Activated CD8-positive, alpha-beta memory T cell treated with anti-CD3 and anti-CD28 coated beads, Interleukin-2, amount 50 U/mL, for 24 hours (primary cell): ENCODE results near the gene PUM1.
"Not testable (repeated sequence)": the region's sequence is repeated elsewhere in the genome, so short reads cannot be mapped to it uniquely, and the experiment has no call there.

Experiments used
- DNase-seq: peaks from one replicate; pipeline ENCODE4 v3.0.0-alpha.2; 2020; ENCODE audit errors: extremely low read depth

The PUM1 gene

GRCh38 chr1:30965924-30966599, 99.5 kb downstream of the PUM1 start:
- no peak for DNase-seq

GRCh38 chr1:30964706-30965105, 100.8 kb downstream of the PUM1 start:
- DNase-seq = no peak

GRCh38 chr1:30962609-30963508, 102.7 kb downstream of the PUM1 start:
- DNase-seq = no peak

- no peak for DNase-seq
Observed at GRCh38 chr1:30957560-30958222, 107.8 kb downstream of the PUM1 start.

GRCh38 chr1:30955448-30956015, 110.0 kb downstream of the PUM1 start:
- no peak for DNase-seq

GRCh38 chr1:30953685-30954084, 111.8 kb downstream of the PUM1 start:
- no peak for DNase-seq

GRCh38 chr1:30952098-30952497, 113.4 kb downstream of the PUM1 start:
- no peak for DNase-seq

- no peak for DNase-seq
Observed at GRCh38 chr1:30950700-30951099, 114.8 kb downstream of the PUM1 start.

GRCh38 chr1:30950053-30950452, 115.5 kb downstream of the PUM1 start:
- DNase-seq = no peak

- DNase-seq = not testable (repeated sequence)
Observed at GRCh38 chr1:30949487-30949838, 116.1 kb downstream of the PUM1 start.

GRCh38 chr1:30948813-30949486, 116.6 kb downstream of the PUM1 start:
- DNase-seq = not testable (repeated sequence)

- DNase-seq = no peak
Observed at GRCh38 chr1:30948278-30948677, 117.2 kb downstream of the PUM1 start.

GRCh38 chr1:30947212-30947611, 118.3 kb downstream of the PUM1 start:
- no peak for DNase-seq

GRCh38 chr1:30942326-30942963, 123.1 kb downstream of the PUM1 start:
- DNase-seq = no peak

GRCh38 chr1:30940541-30940940, 125.0 kb downstream of the PUM1 start:
- no peak for DNase-seq

GRCh38 chr1:30936541-30937171, 128.9 kb downstream of the PUM1 start:
- DNase-seq = no peak

GRCh38 chr1:30935758-30936157, 129.8 kb downstream of the PUM1 start:
- DNase-seq = not testable (repeated sequence)

- DNase-seq = no peak
Observed at GRCh38 chr1:30934613-30935012, 130.9 kb downstream of the PUM1 start.

GRCh38 chr1:30933874-30934252, 131.7 kb downstream of the PUM1 start:
- no peak for DNase-seq

- no peak for DNase-seq
Observed at GRCh38 chr1:30930631-30931173, 134.8 kb downstream of the PUM1 start.
